ENCODE results near the gene FBN1. TPM values are rescaled to one million over a fixed set of nuclear protein-coding genes. Genes with fewer than 3 reads are reported as not detected.

The FBN1 gene
- total and polyA plus RNA-seq, 2 experiments from 2014 or later, result 1.9 to 3.8 TPM

DNA sequence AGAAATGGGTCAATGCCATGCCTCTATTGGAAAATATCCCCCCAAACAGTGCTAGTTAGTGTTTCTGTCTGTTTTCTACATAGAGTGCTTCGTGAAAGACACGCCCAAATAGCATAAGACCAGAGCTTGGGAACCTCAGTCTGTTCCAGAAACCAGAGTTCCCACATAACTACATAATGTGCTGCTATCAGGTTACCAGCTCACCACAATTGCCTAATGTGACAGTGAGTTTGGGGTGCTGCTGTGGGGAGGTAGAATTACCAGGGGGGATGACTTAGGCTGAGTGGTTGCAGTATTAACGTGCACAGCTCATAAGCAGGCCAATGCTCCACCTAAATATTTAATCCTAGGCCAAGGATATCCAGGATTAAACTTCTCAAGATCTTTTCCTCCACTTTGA lies 275.0 kb downstream of the FBN1 start:
- Histone ChIP-seq H4K20me1 (replicated peaks; ENCODE audit: insufficient read depth) (no peaks in the 10 kb centered on the region), H3K27ac (ENCODE audit: low read depth) (no peak overlapping the region), H3K4me2 (no peak overlapping the region), H3K79me2 (replicated peaks; ENCODE audit: insufficient read depth) (no peaks in the 10 kb centered on the region), H2AFZ (peak overlapping the region; percentile 56; the same call in 1 of the 2 replicates), H3K27me3 (ENCODE audit: insufficient read depth) (no peaks in the 10 kb centered on the region), H3K9me2 (ENCODE audit: insufficient read depth) (peaks cover 15% of the 10 kb centered on the region), H3K4me3 (no peak overlapping the region), H3K4me1 (ENCODE audit: insufficient read depth) (no peaks in the 10 kb centered on the region), H3K36me3 (ENCODE audit: insufficient read depth) (no peaks in the 10 kb centered on the region), H3F3A (replicated peaks; ENCODE audit: low read depth) (no peaks in the 10 kb centered on the region)
- Mint-ChIP-seq H3K4me3 (no peak overlapping the region), H3K4me1 (no peaks in the 10 kb centered on the region), H3K9me3 (peaks cover under 1% of the 10 kb centered on the region; the same call in 1 of the 3 replicates), H3K27ac (no peak overlapping the region), H3K27me3 (ENCODE audit: insufficient read depth, low read depth, poor library complexity) (no peaks in the 10 kb centered on the region), H3K36me3 (ENCODE audit: low read depth) (no peaks in the 10 kb centered on the region)
- DNase-seq (ENCODE audit: low spot score) (no peak), ATAC-seq (no peak)
- TF ChIP-seq EZH2phosphoT487 (IDR thresholded peaks at IDR 0.05; ENCODE audit: unreplicated experiment) (no peak), STAT1 (IDR thresholded peaks at IDR 0.05; ENCODE audit: unreplicated experiment) (no peak), CREB1 (CRISPR knock-in tag; IDR thresholded peaks at IDR 0.05; ENCODE audit: low read depth) (no peak), EZH2 (IDR thresholded peaks at IDR 0.05; ENCODE audit: low read depth, unreplicated experiment) (no peak), JUNB (IDR thresholded peaks at IDR 0.05; ENCODE audit: unreplicated experiment) (no peak), POLR2AphosphoS5 (IDR thresholded peaks at IDR 0.05; ENCODE audit: low read depth) (no peak), ZNF114 (CRISPR knock-in tag; IDR thresholded peaks at IDR 0.05) (no peak), NANOG (IDR thresholded peaks at IDR 0.05; ENCODE audit: borderline replicate concordance) (no peak), ZNF331 (CRISPR knock-in tag; IDR thresholded peaks at IDR 0.05; ENCODE audit: low read depth) (no peak)
- TF ChIP-seq, protein P1, sequence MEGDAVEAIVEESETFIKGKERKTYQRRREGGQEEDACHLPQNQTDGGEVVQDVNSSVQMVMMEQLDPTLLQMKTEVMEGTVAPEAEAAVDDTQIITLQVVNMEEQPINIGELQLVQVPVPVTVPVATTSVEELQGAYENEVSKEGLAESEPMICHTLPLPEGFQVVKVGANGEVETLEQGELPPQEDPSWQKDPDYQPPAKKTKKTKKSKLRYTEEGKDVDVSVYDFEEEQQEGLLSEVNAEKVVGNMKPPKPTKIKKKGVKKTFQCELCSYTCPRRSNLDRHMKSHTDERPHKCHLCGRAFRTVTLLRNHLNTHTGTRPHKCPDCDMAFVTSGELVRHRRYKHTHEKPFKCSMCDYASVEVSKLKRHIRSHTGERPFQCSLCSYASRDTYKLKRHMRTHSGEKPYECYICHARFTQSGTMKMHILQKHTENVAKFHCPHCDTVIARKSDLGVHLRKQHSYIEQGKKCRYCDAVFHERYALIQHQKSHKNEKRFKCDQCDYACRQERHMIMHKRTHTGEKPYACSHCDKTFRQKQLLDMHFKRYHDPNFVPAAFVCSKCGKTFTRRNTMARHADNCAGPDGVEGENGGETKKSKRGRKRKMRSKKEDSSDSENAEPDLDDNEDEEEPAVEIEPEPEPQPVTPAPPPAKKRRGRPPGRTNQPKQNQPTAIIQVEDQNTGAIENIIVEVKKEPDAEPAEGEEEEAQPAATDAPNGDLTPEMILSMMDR (conservative IDR thresholded peaks at IDR 0.05; ENCODE audit: low read depth in 2 of 2), result no peak
- TF ChIP-seq, protein P2, sequence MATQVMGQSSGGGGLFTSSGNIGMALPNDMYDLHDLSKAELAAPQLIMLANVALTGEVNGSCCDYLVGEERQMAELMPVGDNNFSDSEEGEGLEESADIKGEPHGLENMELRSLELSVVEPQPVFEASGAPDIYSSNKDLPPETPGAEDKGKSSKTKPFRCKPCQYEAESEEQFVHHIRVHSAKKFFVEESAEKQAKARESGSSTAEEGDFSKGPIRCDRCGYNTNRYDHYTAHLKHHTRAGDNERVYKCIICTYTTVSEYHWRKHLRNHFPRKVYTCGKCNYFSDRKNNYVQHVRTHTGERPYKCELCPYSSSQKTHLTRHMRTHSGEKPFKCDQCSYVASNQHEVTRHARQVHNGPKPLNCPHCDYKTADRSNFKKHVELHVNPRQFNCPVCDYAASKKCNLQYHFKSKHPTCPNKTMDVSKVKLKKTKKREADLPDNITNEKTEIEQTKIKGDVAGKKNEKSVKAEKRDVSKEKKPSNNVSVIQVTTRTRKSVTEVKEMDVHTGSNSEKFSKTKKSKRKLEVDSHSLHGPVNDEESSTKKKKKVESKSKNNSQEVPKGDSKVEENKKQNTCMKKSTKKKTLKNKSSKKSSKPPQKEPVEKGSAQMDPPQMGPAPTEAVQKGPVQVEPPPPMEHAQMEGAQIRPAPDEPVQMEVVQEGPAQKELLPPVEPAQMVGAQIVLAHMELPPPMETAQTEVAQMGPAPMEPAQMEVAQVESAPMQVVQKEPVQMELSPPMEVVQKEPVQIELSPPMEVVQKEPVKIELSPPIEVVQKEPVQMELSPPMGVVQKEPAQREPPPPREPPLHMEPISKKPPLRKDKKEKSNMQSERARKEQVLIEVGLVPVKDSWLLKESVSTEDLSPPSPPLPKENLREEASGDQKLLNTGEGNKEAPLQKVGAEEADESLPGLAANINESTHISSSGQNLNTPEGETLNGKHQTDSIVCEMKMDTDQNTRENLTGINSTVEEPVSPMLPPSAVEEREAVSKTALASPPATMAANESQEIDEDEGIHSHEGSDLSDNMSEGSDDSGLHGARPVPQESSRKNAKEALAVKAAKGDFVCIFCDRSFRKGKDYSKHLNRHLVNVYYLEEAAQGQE (IDR thresholded peaks at IDR 0.05; ENCODE audit: unreplicated experiment), result no peak
- TF ChIP-seq, protein P3, sequence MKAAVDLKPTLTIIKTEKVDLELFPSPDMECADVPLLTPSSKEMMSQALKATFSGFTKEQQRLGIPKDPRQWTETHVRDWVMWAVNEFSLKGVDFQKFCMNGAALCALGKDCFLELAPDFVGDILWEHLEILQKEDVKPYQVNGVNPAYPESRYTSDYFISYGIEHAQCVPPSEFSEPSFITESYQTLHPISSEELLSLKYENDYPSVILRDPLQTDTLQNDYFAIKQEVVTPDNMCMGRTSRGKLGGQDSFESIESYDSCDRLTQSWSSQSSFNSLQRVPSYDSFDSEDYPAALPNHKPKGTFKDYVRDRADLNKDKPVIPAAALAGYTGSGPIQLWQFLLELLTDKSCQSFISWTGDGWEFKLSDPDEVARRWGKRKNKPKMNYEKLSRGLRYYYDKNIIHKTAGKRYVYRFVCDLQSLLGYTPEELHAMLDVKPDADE (IDR thresholded peaks at IDR 0.05), result no peak
- TF ChIP-seq, protein P4, sequence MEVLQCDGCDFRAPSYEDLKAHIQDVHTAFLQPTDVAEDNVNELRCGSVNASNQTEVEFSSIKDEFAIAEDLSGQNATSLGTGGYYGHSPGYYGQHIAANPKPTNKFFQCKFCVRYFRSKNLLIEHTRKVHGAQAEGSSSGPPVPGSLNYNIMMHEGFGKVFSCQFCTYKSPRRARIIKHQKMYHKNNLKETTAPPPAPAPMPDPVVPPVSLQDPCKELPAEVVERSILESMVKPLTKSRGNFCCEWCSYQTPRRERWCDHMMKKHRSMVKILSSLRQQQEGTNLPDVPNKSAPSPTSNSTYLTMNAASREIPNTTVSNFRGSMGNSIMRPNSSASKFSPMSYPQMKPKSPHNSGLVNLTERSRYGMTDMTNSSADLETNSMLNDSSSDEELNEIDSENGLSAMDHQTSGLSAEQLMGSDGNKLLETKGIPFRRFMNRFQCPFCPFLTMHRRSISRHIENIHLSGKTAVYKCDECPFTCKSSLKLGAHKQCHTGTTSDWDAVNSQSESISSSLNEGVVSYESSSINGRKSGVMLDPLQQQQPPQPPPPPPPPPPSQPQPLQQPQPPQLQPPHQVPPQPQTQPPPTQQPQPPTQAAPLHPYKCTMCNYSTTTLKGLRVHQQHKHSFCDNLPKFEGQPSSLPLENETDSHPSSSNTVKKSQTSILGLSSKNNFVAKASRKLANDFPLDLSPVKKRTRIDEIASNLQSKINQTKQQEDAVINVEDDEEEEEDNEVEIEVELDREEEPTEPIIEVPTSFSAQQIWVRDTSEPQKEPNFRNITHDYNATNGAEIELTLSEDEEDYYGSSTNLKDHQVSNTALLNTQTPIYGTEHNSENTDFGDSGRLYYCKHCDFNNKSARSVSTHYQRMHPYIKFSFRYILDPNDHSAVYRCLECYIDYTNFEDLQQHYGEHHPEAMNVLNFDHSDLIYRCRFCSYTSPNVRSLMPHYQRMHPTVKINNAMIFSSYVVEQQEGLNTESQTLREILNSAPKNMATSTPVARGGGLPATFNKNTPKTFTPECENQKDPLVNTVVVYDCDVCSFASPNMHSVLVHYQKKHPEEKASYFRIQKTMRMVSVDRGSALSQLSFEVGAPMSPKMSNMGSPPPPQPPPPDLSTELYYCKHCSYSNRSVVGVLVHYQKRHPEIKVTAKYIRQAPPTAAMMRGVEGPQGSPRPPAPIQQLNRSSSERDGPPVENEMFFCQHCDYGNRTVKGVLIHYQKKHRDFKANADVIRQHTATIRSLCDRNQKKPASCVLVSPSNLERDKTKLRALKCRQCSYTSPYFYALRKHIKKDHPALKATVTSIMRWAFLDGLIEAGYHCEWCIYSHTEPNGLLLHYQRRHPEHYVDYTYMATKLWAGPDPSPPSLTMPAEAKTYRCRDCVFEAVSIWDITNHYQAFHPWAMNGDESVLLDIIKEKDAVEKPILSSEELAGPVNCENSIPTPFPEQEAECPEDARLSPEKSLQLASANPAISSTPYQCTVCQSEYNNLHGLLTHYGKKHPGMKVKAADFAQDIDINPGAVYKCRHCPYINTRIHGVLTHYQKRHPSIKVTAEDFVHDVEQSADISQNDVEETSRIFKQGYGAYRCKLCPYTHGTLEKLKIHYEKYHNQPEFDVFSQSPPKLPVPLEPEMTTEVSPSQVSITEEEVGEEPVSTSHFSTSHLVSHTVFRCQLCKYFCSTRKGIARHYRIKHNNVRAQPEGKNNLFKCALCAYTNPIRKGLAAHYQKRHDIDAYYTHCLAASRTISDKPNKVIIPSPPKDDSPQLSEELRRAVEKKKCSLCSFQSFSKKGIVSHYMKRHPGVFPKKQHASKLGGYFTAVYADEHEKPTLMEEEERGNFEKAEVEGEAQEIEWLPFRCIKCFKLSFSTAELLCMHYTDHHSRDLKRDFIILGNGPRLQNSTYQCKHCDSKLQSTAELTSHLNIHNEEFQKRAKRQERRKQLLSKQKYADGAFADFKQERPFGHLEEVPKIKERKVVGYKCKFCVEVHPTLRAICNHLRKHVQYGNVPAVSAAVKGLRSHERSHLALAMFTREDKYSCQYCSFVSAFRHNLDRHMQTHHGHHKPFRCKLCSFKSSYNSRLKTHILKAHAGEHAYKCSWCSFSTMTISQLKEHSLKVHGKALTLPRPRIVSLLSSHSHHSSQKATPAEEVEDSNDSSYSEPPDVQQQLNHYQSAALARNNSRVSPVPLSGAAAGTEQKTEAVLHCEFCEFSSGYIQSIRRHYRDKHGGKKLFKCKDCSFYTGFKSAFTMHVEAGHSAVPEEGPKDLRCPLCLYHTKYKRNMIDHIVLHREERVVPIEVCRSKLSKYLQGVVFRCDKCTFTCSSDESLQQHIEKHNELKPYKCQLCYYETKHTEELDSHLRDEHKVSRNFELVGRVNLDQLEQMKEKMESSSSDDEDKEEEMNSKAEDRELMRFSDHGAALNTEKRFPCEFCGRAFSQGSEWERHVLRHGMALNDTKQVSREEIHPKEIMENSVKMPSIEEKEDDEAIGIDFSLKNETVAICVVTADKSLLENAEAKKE (CRISPR knock-in tag; IDR thresholded peaks at IDR 0.05), result no peak
